Measurements from ENCODE around the gene MCCC2. TPM values are rescaled to one million over a fixed set of nuclear protein-coding genes. Genes with fewer than 3 reads are reported as not detected.
A peak's percentile ranks its signal among the peaks of the same experiment; 100 is the strongest.

Gene MCCC2
- polyA plus RNA-seq (2011; rRNA removed) (69.9 and 88.4 TPM in 2 replicates), polyA plus RNA-seq (2017; fragmentation: RNase III; extraction: RNeasy Plus Mini Kit Qiagen cat#74134 plus additional on column Dnase treatment) (47.4 to 52.7 TPM (median 49.4 TPM) in 3 replicates), polyA minus RNA-seq (2011; rRNA and poly(A)+ RNA removed) (40.0 and 44.1 TPM in 2 replicates)
- 36.1 and 46.1 TPM in 2 replicates for polyA plus RNA-seq (2012; cell fraction: cytosol; rRNA removed)
- 24.8 and 39.9 TPM in 2 replicates for polyA plus RNA-seq (2012; cell fraction: nucleus; rRNA removed)

DNA sequence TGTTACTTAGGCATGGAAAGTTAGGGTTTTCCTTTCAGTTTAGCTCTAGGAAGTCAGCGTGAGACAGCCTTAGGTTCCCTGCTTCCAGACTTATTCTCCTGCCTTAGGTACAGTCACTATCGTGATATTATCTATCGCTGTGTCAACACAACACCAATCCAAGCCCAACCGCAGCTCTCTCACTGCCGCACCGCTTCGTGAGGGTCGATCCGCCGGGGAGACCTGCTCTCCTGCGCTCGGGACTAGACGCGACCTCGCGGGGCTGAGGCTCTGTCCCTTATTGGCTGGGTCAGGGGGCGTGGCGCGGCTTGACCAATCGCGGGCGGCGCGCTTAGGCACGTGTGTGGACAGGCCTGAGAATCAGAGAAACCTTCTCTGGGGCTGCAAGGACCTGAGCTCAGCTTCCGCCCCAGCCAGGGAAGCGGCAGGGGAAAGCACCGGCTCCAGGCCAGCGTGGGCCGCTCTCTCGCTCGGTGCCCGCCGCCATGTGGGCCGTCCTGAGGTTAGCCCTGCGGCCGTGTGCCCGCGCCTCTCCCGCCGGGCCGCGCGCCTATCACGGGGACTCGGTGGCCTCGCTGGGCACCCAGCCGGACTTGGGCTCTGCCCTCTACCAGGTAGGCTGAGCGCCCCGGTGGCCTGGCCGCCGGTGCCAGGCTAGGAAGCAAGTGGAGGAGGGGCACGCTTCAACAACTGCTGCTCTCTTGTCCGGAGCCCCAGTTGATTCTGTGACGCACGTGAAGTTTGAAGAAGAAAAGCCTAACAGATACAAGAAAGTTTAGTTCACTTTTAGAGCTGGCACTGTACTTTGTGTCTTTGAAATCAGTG is at the start of gene MCCC2:
MCCC2 (plus strand) TSS at position 400 of the 825 bp plus-strand sequence; CDS start at position 486, 86 bp downstream.
- peaks cover 15% of the 10 kb centered on the region; the same call in 2 of the 3 replicates for H3K4me1 ChIP-seq
- FAIRE-seq: no peak
- no peaks in the 10 kb centered on the region for H3K9me3 ChIP-seq
- 3% methylated on average over 25 of the region's 56 CpGs for WGBS (ENCODE audit: missing lambda C conversion rate)
- H3K4me2 ChIP-seq: peak within 1 kb of the TSS; percentile 93
- ATAC-seq: peak; percentile 100
- ChIA-PET POLR2A (interaction anchor here (0.6 to 2.3 kb wide), 4 partner anchors 8 to 135 kb away, joined by 3 to 10 read pairs (median 5); no protein-coding TSS in a partner anchor), CTCF (interaction anchor here (1.0 to 1.8 kb wide), 3 partner anchors 14 to 111 kb away, joined by 3 to 10 read pairs (median 3); no protein-coding TSS in a partner anchor)
- H3K4me3 ChIP-seq: peak within 1 kb of the TSS; percentile 59
- peak; percentile 92 to 97 for DNase-seq (ENCODE audit: low read depth in 1 of 2, low spot score in 1 of 2)
- H3K27ac ChIP-seq: peak within 1 kb of the TSS; percentile 75 to 91
- TF ChIP-seq CBX2 (IDR thresholded peaks at IDR 0.05; ENCODE audit: borderline replicate concordance, low read depth) (no peak), CHD2 (IDR thresholded peaks at IDR 0.05; ENCODE audit: low read length, partially characterized antibody) (peak; percentile 76), NR3C1 (IDR thresholded peaks at IDR 0.05) (no peak), EP300 (IDR thresholded peaks at IDR 0.05) (no peak), JUNB (IDR thresholded peaks at IDR 0.05) (no peak), ESRRA (IDR thresholded peaks at IDR 0.05; ENCODE audit: borderline replicate concordance, low read length) (no peak), NPAS2 (CRISPR knock-in tag; IDR thresholded peaks at IDR 0.05; ENCODE audit: borderline replicate concordance) (no peak), ZC3H11A (IDR thresholded peaks at IDR 0.05) (no peak), ZFP36 (IDR thresholded peaks at IDR 0.05; ENCODE audit: borderline replicate concordance, partially characterized antibody) (no peak), RFX5 (IDR thresholded peaks at IDR 0.05) (0 out of 2 replicates have a peak, but pooled peaks have one; percentile 41), MYC (IDR thresholded peaks at IDR 0.05; ENCODE audit: borderline replicate concordance, low read length) (peak; percentile 72), POLR2A (IDR thresholded peaks at IDR 0.05; ENCODE audit: low read length) (peak; percentile 94), HDAC2 (IDR thresholded peaks at IDR 0.05) (no peak), HEYL (CRISPR knock-in tag; IDR thresholded peaks at IDR 0.05) (no peak), RAD21 (conservative IDR thresholded peaks at IDR 0.05 in 1 of 2, IDR thresholded peaks at IDR 0.05 in 1 of 2) (no peak), JUN (IDR thresholded peaks at IDR 0.05) (peak; percentile 69 to 88; a peak in 4 of 5 replicates), TP53 (CRISPR knock-in tag; IDR thresholded peaks at IDR 0.05) (no peak), CHD4 (IDR thresholded peaks at IDR 0.05; ENCODE audit: borderline replicate concordance) (no peak), RCOR1 (IDR thresholded peaks at IDR 0.05; ENCODE audit: low read depth, low read length) (no peak), ZNF302 (CRISPR knock-in tag; IDR thresholded peaks at IDR 0.05) (no peak), KDM5A (IDR thresholded peaks at IDR 0.05) (0 out of 2 replicates have a peak, but pooled peaks have one; percentile 17), POLR2AphosphoS2 (conservative IDR thresholded peaks at IDR 0.05; ENCODE audit: low read length) (no peak), SREBF2 (IDR thresholded peaks at IDR 0.05) (no peak), BHLHE40 (IDR thresholded peaks at IDR 0.05; ENCODE audit: low read depth, low read length) (0 out of 2 replicates have a peak, but pooled peaks have one; percentile 44), CBX8 (IDR thresholded peaks at IDR 0.05) (no peak), MAZ (IDR thresholded peaks at IDR 0.05; ENCODE audit: borderline replicate concordance, low read depth, low read length) (no peak), HOXA7 (CRISPR knock-in tag; IDR thresholded peaks at IDR 0.05) (no peak), ZSCAN20 (CRISPR knock-in tag; IDR thresholded peaks at IDR 0.05) (no peak), RNF2 (IDR thresholded peaks at IDR 0.05; ENCODE audit: borderline replicate concordance, low read depth) (no peak), RARB (CRISPR knock-in tag; IDR thresholded peaks at IDR 0.05) (no peak)
- TF ChIP-seq, protein P1, sequence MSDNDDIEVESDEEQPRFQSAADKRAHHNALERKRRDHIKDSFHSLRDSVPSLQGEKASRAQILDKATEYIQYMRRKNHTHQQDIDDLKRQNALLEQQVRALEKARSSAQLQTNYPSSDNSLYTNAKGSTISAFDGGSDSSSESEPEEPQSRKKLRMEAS (IDR thresholded peaks at IDR 0.05): peak; percentile 96
- TF ChIP-seq, protein P2, sequence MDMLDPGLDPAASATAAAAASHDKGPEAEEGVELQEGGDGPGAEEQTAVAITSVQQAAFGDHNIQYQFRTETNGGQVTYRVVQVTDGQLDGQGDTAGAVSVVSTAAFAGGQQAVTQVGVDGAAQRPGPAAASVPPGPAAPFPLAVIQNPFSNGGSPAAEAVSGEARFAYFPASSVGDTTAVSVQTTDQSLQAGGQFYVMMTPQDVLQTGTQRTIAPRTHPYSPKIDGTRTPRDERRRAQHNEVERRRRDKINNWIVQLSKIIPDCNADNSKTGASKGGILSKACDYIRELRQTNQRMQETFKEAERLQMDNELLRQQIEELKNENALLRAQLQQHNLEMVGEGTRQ (IDR thresholded peaks at IDR 0.05): peak; percentile 96
- TF ChIP-seq, protein P3, sequence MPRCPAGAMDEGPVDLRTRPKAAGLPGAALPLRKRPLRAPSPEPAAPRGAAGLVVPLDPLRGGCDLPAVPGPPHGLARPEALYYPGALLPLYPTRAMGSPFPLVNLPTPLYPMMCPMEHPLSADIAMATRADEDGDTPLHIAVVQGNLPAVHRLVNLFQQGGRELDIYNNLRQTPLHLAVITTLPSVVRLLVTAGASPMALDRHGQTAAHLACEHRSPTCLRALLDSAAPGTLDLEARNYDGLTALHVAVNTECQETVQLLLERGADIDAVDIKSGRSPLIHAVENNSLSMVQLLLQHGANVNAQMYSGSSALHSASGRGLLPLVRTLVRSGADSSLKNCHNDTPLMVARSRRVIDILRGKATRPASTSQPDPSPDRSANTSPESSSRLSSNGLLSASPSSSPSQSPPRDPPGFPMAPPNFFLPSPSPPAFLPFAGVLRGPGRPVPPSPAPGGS (IDR thresholded peaks at IDR 0.05): peak; percentile 87; the same call in 2 of the 3 replicates
- TF ChIP-seq, protein P4, sequence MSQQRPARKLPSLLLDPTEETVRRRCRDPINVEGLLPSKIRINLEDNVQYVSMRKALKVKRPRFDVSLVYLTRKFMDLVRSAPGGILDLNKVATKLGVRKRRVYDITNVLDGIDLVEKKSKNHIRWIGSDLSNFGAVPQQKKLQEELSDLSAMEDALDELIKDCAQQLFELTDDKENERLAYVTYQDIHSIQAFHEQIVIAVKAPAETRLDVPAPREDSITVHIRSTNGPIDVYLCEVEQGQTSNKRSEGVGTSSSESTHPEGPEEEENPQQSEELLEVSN (IDR thresholded peaks at IDR 0.05; ENCODE audit: borderline replicate concordance, low read depth): peak; percentile 54; the same call in 1 of the 2 replicates
- TF ChIP-seq, protein P5, sequence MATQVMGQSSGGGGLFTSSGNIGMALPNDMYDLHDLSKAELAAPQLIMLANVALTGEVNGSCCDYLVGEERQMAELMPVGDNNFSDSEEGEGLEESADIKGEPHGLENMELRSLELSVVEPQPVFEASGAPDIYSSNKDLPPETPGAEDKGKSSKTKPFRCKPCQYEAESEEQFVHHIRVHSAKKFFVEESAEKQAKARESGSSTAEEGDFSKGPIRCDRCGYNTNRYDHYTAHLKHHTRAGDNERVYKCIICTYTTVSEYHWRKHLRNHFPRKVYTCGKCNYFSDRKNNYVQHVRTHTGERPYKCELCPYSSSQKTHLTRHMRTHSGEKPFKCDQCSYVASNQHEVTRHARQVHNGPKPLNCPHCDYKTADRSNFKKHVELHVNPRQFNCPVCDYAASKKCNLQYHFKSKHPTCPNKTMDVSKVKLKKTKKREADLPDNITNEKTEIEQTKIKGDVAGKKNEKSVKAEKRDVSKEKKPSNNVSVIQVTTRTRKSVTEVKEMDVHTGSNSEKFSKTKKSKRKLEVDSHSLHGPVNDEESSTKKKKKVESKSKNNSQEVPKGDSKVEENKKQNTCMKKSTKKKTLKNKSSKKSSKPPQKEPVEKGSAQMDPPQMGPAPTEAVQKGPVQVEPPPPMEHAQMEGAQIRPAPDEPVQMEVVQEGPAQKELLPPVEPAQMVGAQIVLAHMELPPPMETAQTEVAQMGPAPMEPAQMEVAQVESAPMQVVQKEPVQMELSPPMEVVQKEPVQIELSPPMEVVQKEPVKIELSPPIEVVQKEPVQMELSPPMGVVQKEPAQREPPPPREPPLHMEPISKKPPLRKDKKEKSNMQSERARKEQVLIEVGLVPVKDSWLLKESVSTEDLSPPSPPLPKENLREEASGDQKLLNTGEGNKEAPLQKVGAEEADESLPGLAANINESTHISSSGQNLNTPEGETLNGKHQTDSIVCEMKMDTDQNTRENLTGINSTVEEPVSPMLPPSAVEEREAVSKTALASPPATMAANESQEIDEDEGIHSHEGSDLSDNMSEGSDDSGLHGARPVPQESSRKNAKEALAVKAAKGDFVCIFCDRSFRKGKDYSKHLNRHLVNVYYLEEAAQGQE (IDR thresholded peaks at IDR 0.05): peak; percentile 73
